OCI-LY7 (cell line): Measurements from ENCODE around the gene CACNA1B. TPM values are rescaled to one million over a fixed set of nuclear protein-coding genes. Genes with fewer than 3 reads are reported as not detected.

ENCODE experiments used
- BruUV-seq: library from RNA; stranded (reverse); fragments of 400-500 nt; replicated peaks from 2 replicates; lab custom pipeline; 2021; lab: Mats Ljungman, UMichigan
- CTCF ChIA-PET: fragments of 300-600 bp; sonication (Branson Sonifier 250); formaldehyde crosslinking; loops from one replicate; lab custom pipeline; 2022; ENCODE audit warnings: antibody characterized with exemption; ENCODE audit not compliant: unreplicated experiment; lab: Charles Lee
- POLR2A ChIA-PET: fragments of 300-600 bp; sonication (Branson Sonifier 250); formaldehyde crosslinking; loops from one replicate; lab custom pipeline; 2022; ENCODE audit warnings: antibody characterized with exemption; lab: Charles Lee
- DNase-seq: peaks from one replicate; pipeline ENCODE4 v3.0.0-alpha.2; 2015; ENCODE audit warnings: low spot score
- H2AFZ ChIP-seq: fragments of 200-600 bp; sonication (generic), shearing (Covaris generic); 2 replicates; pipeline ENCODE4 v1.6.1; 2014; ENCODE audit warnings: mild to moderate bottlenecking, antibody characterized with exemption, low read length, moderate library complexity
- H3K27ac ChIP-seq: fragments of 200-600 bp; sonication (generic); 2 replicates; pipeline ENCODE4 v1.5.1; 2014; ENCODE audit warnings: mixed run types, low read depth, mild to moderate bottlenecking, moderate library complexity, low read length, inconsistent platforms; ENCODE audit not compliant: poor library complexity, severe bottlenecking
- H3K36me3 ChIP-seq: fragments of 200-600 bp; sonication (generic); 2 replicates; pipeline ENCODE4 v1.6.1; 2014; ENCODE audit warnings: mild to moderate bottlenecking, antibody characterized with exemption, low read length, moderate library complexity, mixed read lengths; ENCODE audit not compliant: insufficient read depth
- H3K4me1 ChIP-seq: fragments of 200-600 bp; sonication (generic); 2 replicates; pipeline ENCODE4 v1.5.1; 2014; ENCODE audit warnings: mild to moderate bottlenecking, low read length; ENCODE audit not compliant: insufficient read depth, poor library complexity, severe bottlenecking
- H3K4me2 ChIP-seq: fragments of 200-600 bp; sonication (generic); 2 replicates; pipeline ENCODE4 v1.6.1; 2014; ENCODE audit warnings: mild to moderate bottlenecking, low read length
- H3K4me3 ChIP-seq: fragments of 200-600 bp; sonication (generic); 2 replicates; pipeline ENCODE4 v1.5.1; 2014; ENCODE audit warnings: mild to moderate bottlenecking, low read depth, low read length; ENCODE audit not compliant: poor library complexity, severe bottlenecking
- H3K79me2 ChIP-seq: fragments of 200-600 bp; sonication (generic); 2 replicates; pipeline ENCODE4 v1.6.1; 2016; ENCODE audit warnings: low read depth, mild to moderate bottlenecking, low read length, moderate library complexity, mixed read lengths; ENCODE audit not compliant: insufficient read depth
- H3K9me2 ChIP-seq: fragments of 200-600 bp; sonication (generic); 2 replicates; pipeline ENCODE4 v1.6.1; 2016; ENCODE audit warnings: mild to moderate bottlenecking, low read length, mixed read lengths; ENCODE audit not compliant: insufficient read depth
- H3K9me3 ChIP-seq: fragments of 200-600 bp; sonication (generic); 2 replicates; pipeline ENCODE4 v1.6.1; 2014; ENCODE audit warnings: mild to moderate bottlenecking, mixed run types, low read length, mixed read lengths
- H4K20me1 ChIP-seq: fragments of 200-600 bp; sonication (generic); 2 replicates; pipeline ENCODE4 v1.6.1; 2014; ENCODE audit warnings: mild to moderate bottlenecking, antibody characterized with exemption, low read length, moderate library complexity, mixed read lengths; ENCODE audit not compliant: insufficient read depth
- EZH2phosphoT487 ChIP-seq: fragments of 200-600 bp; sonication (generic); IDR thresholded peaks from 2 replicates; pipeline ENCODE4 v1.6.1; 2018; ENCODE audit warnings: low read depth, borderline replicate concordance, mild to moderate bottlenecking, mixed run types, antibody characterized with exemption, low read length, moderate library complexity, mixed read lengths
- intact Hi-C: fragments of 100-400 bp; cut with micrococcal nuclease; formaldehyde crosslinking; loops from one replicate; pipeline ENCODE4 v1.10.0; 2022; ENCODE audit not compliant: unreplicated experiment
- total RNA-seq, 2 experiments: library from RNA; depleted of rRNA in 1 of 2; stranded (reverse); fragments of >200 nt in 1 of 2; shearing (Covaris generic) in 1 of 2; gene quantifications; 2 replicates each; pipeline ENCODE4 v1.2.3, GENCODE V29; 2014 to 2022
- TF ChIP-seq, protein P1 (sequence below): fragments of 200-600 bp; sonication (generic); conservative IDR thresholded peaks from 2 replicates; pipeline ENCODE4 v1.5.1; 2014; ENCODE audit warnings: mild to moderate bottlenecking, antibody characterized with exemption, low read length, moderate library complexity, mixed read lengths

Gene CACNA1B
- total RNA-seq, 2 experiments from 2014 or later: not detected

DNA sequence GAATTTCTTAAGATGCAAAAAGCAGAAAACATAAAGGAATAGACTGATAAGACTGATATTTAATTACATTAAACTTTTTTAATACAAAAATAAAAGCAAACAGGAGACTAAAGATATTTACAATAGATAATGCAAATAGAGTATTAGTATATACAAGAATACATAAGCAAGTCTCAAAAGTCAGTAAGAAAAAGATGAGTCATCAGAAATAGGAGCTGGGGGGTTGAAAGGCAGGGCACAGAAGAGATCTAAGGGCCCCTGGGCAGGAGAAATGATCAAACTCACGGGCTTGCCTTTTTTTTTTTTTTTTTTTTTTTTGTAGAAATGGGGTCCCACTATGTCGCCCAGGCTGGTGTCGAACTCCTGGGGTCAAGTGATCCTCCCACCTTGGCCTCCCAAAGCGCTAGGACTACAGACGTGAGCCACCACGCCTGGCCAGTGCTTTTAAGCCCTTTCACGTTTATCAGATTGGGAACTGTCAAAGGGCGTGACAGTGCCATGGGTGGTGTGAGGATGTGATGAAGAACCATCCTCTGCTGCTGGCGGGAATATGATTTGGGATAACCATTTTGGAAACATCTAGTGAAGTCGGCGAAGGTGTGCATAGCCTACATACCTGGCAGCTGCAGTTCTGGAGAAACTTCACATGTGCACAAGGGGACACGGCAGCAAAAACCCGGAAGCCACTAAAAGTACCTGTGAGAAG, 126.1 kb downstream of the CACNA1B start:
- CTCF ChIA-PET: no interaction called here
- Histone ChIP-seq H3K27ac (no peak overlapping the region), H2AFZ (no peak overlapping the region), H3K36me3 (no peaks in the 10 kb centered on the region), H3K9me2 (no peaks in the 10 kb centered on the region), H3K9me3 (no peaks in the 10 kb centered on the region), H3K4me1 (no peaks in the 10 kb centered on the region), H4K20me1 (no peaks in the 10 kb centered on the region), H3K4me2 (no peak overlapping the region), H3K79me2 (no peaks in the 10 kb centered on the region), H3K4me3 (no peak overlapping the region)
- no TSS peak for BruUV-seq
- TF ChIP-seq, protein P1, sequence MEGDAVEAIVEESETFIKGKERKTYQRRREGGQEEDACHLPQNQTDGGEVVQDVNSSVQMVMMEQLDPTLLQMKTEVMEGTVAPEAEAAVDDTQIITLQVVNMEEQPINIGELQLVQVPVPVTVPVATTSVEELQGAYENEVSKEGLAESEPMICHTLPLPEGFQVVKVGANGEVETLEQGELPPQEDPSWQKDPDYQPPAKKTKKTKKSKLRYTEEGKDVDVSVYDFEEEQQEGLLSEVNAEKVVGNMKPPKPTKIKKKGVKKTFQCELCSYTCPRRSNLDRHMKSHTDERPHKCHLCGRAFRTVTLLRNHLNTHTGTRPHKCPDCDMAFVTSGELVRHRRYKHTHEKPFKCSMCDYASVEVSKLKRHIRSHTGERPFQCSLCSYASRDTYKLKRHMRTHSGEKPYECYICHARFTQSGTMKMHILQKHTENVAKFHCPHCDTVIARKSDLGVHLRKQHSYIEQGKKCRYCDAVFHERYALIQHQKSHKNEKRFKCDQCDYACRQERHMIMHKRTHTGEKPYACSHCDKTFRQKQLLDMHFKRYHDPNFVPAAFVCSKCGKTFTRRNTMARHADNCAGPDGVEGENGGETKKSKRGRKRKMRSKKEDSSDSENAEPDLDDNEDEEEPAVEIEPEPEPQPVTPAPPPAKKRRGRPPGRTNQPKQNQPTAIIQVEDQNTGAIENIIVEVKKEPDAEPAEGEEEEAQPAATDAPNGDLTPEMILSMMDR: no peak
- TF ChIP-seq EZH2phosphoT487: no peak
- POLR2A ChIA-PET: no interaction called here
- intact Hi-C loops: no loop called here
- DNase-seq: no peak

DNA sequence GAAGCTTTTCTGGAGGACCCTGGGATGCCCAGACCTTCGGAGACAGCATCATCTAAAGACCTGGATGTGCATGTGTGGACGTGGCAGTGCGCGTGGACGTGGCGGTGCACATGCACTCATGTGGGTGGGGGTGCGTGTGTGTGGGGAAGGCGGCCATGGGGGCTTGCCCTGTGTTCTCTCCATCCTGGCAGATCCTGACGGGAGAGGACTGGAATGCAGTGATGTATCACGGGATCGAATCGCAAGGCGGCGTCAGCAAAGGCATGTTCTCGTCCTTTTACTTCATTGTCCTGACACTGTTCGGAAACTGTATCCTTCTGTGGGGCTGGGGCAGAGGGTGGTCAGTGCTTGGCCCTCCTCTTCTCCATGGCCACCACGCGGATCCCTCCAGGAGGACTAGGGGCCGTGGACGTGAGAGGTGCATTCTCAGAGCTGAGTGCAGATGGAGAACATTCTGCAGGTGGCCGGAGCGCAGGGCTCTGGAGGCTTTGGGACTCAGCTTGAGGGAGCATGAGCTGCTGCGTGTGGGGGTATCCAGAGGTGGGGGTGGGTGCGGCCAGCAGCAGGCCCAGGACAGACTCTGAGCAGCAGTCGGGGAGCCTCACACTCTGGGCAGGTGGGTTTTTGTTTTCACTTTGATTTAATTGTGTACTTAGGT, 129.1 kb downstream of the CACNA1B start:
- no peak for DNase-seq
- ChIA-PET CTCF (no interaction called here), POLR2A (no interaction called here)
- H3K36me3 ChIP-seq: no peaks in the 10 kb centered on the region
- no peak overlapping the region for H2AFZ ChIP-seq
- H3K9me3 ChIP-seq: no peaks in the 10 kb centered on the region
- H3K27ac ChIP-seq: no peak overlapping the region
- H3K79me2 ChIP-seq: no peaks in the 10 kb centered on the region
- no peaks in the 10 kb centered on the region for H4K20me1 ChIP-seq
- intact Hi-C loops: no loop called here
- no peaks in the 10 kb centered on the region for H3K9me2 ChIP-seq
- no peaks in the 10 kb centered on the region for H3K4me1 ChIP-seq
- no TSS peak for BruUV-seq
- no peak overlapping the region for H3K4me3 ChIP-seq
- H3K4me2 ChIP-seq: no peak overlapping the region
- TF ChIP-seq, protein P1: no peak
- no peak for TF ChIP-seq EZH2phosphoT487

DNA sequence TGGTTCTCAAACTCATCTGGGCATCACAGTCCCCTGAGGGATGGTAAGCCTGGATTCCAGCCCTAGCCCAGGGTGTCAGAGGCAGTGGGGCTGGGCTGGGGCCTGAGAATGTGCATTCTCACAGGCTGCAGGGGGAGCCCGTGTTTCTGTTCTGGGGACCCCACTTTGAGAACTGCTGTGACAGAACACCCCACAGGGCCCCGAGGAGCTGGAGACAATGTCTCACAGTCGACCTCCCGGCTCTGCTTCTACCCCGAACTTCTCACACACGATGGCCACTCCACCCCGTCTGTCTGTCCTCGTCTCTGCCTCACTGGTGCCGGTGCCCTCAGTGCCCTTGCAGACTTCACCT, 130.0 kb downstream of the CACNA1B start:
- Histone ChIP-seq H4K20me1 (no peaks in the 10 kb centered on the region), H3K79me2 (no peaks in the 10 kb centered on the region), H3K9me2 (no peaks in the 10 kb centered on the region), H3K4me3 (no peak overlapping the region), H3K27ac (no peak overlapping the region), H3K4me2 (no peak overlapping the region), H3K36me3 (no peaks in the 10 kb centered on the region), H3K4me1 (no peaks in the 10 kb centered on the region), H2AFZ (no peak overlapping the region), H3K9me3 (no peaks in the 10 kb centered on the region)
- POLR2A ChIA-PET: no interaction called here
- intact Hi-C loops: no loop called here
- no TSS peak for BruUV-seq
- no peak for DNase-seq
- no peak for TF ChIP-seq EZH2phosphoT487
- TF ChIP-seq, protein P1: no peak
- CTCF ChIA-PET: no interaction called here
